SJSA1 (cell line): ENCODE data around the gene BTN2A1. TPM values are rescaled to one million over a fixed set of nuclear protein-coding genes. Genes with fewer than 3 reads are reported as not detected.
A peak's percentile ranks its signal among the peaks of the same experiment; 100 is the strongest.
"Not testable (repeated sequence)": the region's sequence is repeated elsewhere in the genome, so short reads cannot be mapped to it uniquely, and the experiment has no call there.

Source experiments
- DNase-seq, 2 experiments: peaks; one replicate each; pipeline ENCODE4 v3.0.0-alpha.2; 2015 to 2020; ENCODE audit warnings: low spot score in 2 of 2, low read depth in 1 of 2
- H3K27ac ChIP-seq: fragments of 250-450 bp; sonication (Bioruptor Pico); 2 replicates; pipeline ENCODE4 v1.5.1; 2020; ENCODE audit warnings: mild to moderate bottlenecking, moderate library complexity
- H3K27me3 ChIP-seq: fragments of 250-450 bp; sonication (Bioruptor Pico); replicated peaks from 2 replicates; pipeline ENCODE4 v1.5.1; 2020; ENCODE audit warnings: mild to moderate bottlenecking, moderate library complexity
- H3K36me3 ChIP-seq: fragments of 250-450 bp; sonication (Bioruptor Pico); 2 replicates; pipeline ENCODE4 v1.5.1; 2020; ENCODE audit warnings: mild to moderate bottlenecking
- H3K4me1 ChIP-seq: fragments of 250-450 bp; sonication (Bioruptor Pico); replicated peaks from 2 replicates; pipeline ENCODE4 v1.6.1; 2021; ENCODE audit warnings: mild to moderate bottlenecking
- H3K4me3 ChIP-seq: fragments of 250-450 bp; sonication (Bioruptor Pico); 2 replicates; pipeline ENCODE4 v1.5.1; 2020; ENCODE audit warnings: mild to moderate bottlenecking
- H3K9me3 ChIP-seq: fragments of 250-450 bp; sonication (Bioruptor Pico); replicated peaks from 2 replicates; pipeline ENCODE4 v1.5.1; 2020; ENCODE audit warnings: mild to moderate bottlenecking
- total RNA-seq: library from RNA; depleted of rRNA; stranded (reverse); fragments of >200 nt; shearing (Covaris generic); gene quantifications from 2 replicates; pipeline ENCODE4 v1.2.3, GENCODE V29; 2014

Gene BTN2A1
- total RNA-seq, 1 experiment from 2014 or later, result 50.8 TPM

DNA sequence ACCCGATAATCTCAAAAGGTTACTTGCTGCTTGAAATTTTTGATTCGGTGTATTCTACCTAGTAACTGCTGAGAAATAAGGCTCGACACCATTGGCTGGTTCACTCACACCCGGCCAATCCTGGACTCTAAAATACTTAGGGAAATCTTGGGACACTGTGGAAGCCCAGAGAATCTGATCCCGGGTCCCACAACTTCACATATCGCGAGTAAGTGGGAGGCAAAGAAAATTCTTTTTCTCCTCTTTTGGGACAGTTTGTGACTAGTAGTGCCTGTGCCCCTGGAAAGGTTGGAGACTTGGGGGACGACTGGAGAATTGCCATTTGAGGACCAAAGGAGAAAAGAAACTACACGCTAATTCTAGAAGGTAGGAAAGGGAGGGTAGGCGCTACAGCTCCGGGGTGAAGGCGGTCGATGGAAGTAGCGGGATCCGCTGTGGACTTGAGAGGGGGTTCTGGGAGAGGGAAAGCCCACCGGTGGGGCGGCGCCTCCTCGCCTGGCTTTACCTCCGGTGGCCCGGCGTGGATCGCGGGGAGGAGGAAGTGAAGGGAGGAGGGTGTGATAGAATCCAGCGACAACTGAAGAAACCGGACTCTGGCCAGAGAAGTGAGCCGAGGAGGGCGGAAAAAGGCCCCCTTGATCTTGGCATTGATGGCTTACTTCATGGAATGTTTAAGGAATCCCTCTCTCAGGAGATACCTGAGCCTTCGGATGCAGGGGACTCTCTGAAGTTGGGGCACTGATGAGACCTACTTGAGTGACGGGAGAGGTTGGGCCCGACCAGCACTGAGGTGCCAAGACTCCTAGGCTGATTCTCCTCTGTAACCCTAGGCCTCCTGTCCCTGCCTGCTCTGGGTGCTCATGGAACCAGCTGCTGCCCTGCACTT lies 36.3 kb upstream of the BTN2A1 start:
- Histone ChIP-seq H3K27me3 (no peaks in the 10 kb centered on the region), H3K27ac (peak overlapping the region; percentile 65), H3K9me3 (peaks cover 14% of the 10 kb centered on the region), H3K4me1 (peaks cover 17% of the 10 kb centered on the region), H3K4me3 (peak overlapping the region; percentile 70), H3K36me3 (peaks cover 35% of the 10 kb centered on the region)
- peak; percentile 83 to 87 for DNase-seq

DNA sequence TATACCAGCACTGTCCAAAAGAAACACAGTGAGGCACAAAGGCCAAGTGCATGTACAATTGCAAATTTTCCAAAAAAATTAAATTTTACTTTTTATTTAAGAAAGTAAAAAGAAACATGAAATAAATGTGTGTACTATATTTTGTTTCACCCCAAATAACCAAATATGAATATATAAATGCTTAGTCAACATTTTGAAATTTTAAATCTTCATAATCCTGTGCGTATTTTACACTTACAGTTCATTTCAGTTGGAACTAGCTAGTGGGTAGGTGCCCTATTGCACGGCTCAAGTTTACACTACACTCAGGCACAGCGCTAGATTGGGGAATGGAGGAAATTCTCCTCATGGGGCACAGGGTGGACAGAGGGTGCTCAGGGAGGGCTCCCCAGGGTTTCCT lies 35.4 kb upstream of the BTN2A1 start:
- H3K4me1 ChIP-seq, result peaks cover 17% of the 10 kb centered on the region
- peaks cover 44% of the 10 kb centered on the region for H3K36me3 ChIP-seq
- H3K9me3 ChIP-seq, result peaks cover 10% of the 10 kb centered on the region; the same call in 1 of the 2 replicates
- H3K27ac ChIP-seq, result no peak overlapping the region
- DNase-seq, result no peak
- no peak overlapping the region for H3K4me3 ChIP-seq
- H3K27me3 ChIP-seq, result no peaks in the 10 kb centered on the region

GRCh38 chr6:26426691-26427450 lies 30.9 kb upstream of the BTN2A1 start:
- peaks cover 81% of the 10 kb centered on the region for H3K36me3 ChIP-seq
- H3K4me3 ChIP-seq, result no peak overlapping the region
- H3K27ac ChIP-seq, result no peak overlapping the region
- peaks cover 7% of the 10 kb centered on the region for H3K4me1 ChIP-seq
- DNase-seq, result no peak
- H3K9me3 ChIP-seq, result no peaks in the 10 kb centered on the region
- H3K27me3 ChIP-seq, result no peaks in the 10 kb centered on the region

DNA sequence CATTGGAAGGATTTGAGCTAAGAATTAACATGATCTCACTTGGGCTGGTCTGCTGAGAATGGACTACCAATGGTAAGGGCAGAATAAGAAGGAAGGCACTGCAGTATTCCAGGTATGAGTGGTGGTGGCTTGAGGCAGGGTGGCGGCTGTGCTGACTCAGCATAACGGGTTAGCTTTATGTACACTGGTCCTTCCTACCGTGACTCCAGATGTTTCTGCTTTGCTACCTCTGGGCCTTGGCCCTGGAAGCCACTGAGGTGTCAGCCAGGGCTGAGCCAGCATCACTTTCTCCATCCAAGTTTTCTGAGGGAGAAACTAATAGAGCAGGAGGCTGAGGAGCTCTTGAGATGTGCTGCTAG lies 30.3 kb upstream of the BTN2A1 start:
- Histone ChIP-seq H3K27ac (no peak overlapping the region), H3K36me3 (peaks cover 87% of the 10 kb centered on the region), H3K9me3 (no peaks in the 10 kb centered on the region), H3K4me3 (no peak overlapping the region), H3K27me3 (no peaks in the 10 kb centered on the region), H3K4me1 (peaks cover 7% of the 10 kb centered on the region)
- DNase-seq, result no peak

- H3K36me3 ChIP-seq, result peaks cover 92% of the 10 kb centered on the region
- no peak overlapping the region for H3K4me3 ChIP-seq
- H3K27ac ChIP-seq, result no peak overlapping the region
- DNase-seq, result no peak
- no peaks in the 10 kb centered on the region for H3K9me3 ChIP-seq
- H3K4me1 ChIP-seq, result peaks cover 7% of the 10 kb centered on the region
- H3K27me3 ChIP-seq, result no peaks in the 10 kb centered on the region
Measured at GRCh38 chr6:26428206-26428605, 29.5 kb upstream of the BTN2A1 start.

DNA sequence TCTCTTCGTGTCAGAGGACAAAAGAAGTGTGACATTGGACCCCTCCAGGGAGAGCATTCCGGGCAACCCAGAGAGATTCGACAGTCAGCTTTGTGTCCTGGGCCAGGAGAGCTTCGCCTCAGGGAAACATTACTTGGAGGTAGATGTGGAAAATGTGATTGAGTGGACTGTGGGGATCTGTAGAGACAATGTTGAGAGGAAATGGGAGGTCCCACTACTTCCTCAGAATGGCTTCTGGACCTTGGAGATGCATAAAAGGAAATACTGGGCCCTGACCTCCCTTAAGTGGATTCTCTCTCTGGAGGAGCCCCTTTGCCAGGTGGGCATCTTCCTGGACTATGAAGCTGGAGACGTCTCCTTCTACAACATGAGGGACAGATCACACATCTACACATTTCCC lies 27.0 kb upstream of the BTN2A1 start:
- DNase-seq, result no peak
- no peak overlapping the region for H3K27ac ChIP-seq
- H3K4me3 ChIP-seq, result no peak overlapping the region
- H3K36me3 ChIP-seq, result peaks cover 71% of the 10 kb centered on the region
- H3K27me3 ChIP-seq, result no peaks in the 10 kb centered on the region
- H3K4me1 ChIP-seq, result no peaks in the 10 kb centered on the region
- peaks cover 3% of the 10 kb centered on the region; the same call in 1 of the 2 replicates for H3K9me3 ChIP-seq

DNA sequence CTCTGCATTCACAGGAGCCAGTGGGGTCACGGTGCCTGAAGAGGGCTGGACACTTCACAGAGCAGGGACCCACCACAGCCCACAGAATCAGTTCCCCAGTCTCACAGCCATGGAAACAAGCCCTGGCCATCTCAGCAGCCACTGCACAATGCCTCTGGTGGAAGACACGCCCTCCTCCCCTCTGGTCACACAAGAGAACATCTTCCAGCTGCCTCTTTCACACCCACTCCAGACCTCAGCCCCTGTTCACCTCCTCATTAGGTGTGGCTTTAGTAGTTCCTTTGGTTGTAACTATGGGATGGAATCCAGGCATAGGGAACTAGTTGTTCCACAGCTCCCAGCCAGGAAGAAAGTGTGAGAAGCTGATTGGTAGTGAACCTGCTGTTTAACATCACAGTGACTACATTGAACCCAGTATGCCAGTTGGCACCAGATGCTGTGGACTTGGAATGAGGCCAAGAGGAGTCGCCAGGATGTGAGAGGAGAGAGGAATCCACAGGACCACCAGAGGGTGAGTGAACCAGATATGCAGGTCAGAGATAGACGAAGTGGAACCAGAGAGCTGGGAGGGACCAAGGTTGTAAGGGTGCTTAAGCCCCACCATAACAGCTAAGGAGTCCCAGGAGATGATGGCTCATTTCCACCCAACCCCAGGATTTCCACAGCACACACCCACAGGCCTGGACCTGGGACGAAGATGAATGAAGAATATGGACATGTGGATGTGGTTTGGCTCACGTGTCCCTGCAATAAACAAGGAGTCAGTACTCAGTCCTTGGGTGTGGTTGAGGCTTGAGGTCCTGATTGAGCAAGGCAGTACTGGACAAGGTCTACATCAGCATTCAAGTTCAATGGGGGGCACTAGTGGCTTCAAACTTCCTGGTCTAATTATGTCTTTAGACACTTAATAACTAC lies 26.2 kb upstream of the BTN2A1 start:
- no peak overlapping the region for H3K27ac ChIP-seq
- no peak overlapping the region for H3K4me3 ChIP-seq
- DNase-seq, result no peak
- no peaks in the 10 kb centered on the region for H3K27me3 ChIP-seq
- H3K4me1 ChIP-seq, result no peaks in the 10 kb centered on the region
- H3K36me3 ChIP-seq, result peaks cover 65% of the 10 kb centered on the region
- peaks cover 3% of the 10 kb centered on the region; the same call in 1 of the 2 replicates for H3K9me3 ChIP-seq

DNA sequence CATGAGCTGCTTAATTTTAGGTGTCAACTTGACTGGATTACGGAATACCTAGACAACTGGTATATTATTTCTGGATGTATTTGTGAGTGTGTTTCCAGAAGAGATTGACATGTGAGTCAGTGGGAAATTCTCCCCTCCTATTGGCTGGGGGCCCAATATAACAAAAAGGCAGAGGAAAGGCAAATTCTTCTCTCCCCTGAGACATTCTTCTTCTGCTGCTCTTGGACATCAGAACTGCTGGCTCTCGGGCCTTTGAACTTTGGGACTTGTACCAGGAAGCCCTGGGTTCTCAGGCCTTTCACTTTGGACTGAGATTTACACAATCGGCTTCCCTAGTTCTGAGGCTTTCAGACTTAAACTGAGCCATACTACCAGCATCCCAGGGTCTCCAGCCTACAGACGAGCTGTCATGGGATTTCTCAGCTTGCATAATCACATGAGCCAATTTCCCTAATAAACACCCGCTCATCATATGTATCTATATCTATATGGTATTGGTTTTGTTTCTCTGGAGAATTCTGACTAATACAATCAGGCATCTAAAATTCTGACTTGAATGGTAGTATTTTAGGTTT lies 25.0 kb upstream of the BTN2A1 start:
- Histone ChIP-seq H3K27me3 (no peaks in the 10 kb centered on the region), H3K9me3 (peaks cover 3% of the 10 kb centered on the region; the same call in 1 of the 2 replicates), H3K4me1 (no peaks in the 10 kb centered on the region), H3K4me3 (no peak overlapping the region), H3K36me3 (peaks cover 53% of the 10 kb centered on the region), H3K27ac (no peak overlapping the region)
- DNase-seq, result no peak

- not testable (repeated sequence) for H3K9me3 ChIP-seq, DNase-seq, H3K4me1 ChIP-seq, H3K4me3 ChIP-seq, H3K27me3 ChIP-seq, H3K27ac ChIP-seq
- H3K36me3 ChIP-seq, result peaks cover 45% of the 10 kb centered on the region
Measured at GRCh38 chr6:26433680-26434079, 24.1 kb upstream of the BTN2A1 start.

- no peak for DNase-seq
- H3K9me3 ChIP-seq, result peaks cover 3% of the 10 kb centered on the region; the same call in 1 of the 2 replicates
- peaks cover 25% of the 10 kb centered on the region for H3K36me3 ChIP-seq
- H3K4me3 ChIP-seq, result no peak overlapping the region
- no peak overlapping the region for H3K27ac ChIP-seq
- no peaks in the 10 kb centered on the region for H3K27me3 ChIP-seq
- peaks cover 6% of the 10 kb centered on the region; the same call in 1 of the 2 replicates for H3K4me1 ChIP-seq
Measured at GRCh38 chr6:26436018-26436417, 21.7 kb upstream of the BTN2A1 start.

GRCh38 chr6:26437550-26437949 lies 20.2 kb upstream of the BTN2A1 start:
- Histone ChIP-seq H3K27me3 (no peaks in the 10 kb centered on the region), H3K4me1 (peaks cover 13% of the 10 kb centered on the region; the same call in 1 of the 2 replicates), H3K36me3 (peaks cover 10% of the 10 kb centered on the region), H3K4me3 (no peak overlapping the region), H3K27ac (no peak overlapping the region), H3K9me3 (peaks cover 3% of the 10 kb centered on the region; the same call in 1 of the 2 replicates)
- no peak for DNase-seq

DNA sequence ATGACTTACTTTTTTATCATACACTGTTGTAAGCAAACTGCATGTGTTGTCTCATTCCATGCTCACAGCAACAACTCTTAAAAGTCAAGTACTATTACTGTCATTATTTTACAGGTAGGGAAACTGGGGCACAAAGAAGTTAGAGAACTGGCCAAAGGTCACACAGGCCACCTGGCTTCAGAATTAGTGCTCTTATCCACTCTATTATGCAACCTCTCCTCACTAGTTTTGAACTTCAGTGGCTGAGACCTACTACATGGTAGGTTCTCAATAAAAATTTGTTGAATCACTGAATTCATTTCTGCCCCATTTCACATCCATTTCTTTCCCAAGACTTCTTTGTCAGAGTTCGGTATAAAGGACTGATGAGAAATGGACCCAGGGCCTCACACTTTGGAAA lies 19.8 kb upstream of the BTN2A1 start:
- Histone ChIP-seq H3K4me3 (no peak overlapping the region), H3K36me3 (peaks cover 5% of the 10 kb centered on the region), H3K27ac (no peak overlapping the region)

More for the DNA sequence above, 19.8 kb upstream of the BTN2A1 start:
- no peaks in the 10 kb centered on the region for H3K27me3 ChIP-seq
- H3K9me3 ChIP-seq, result peaks cover 3% of the 10 kb centered on the region; the same call in 1 of the 2 replicates
- no peak for DNase-seq
- peaks cover 13% of the 10 kb centered on the region; the same call in 1 of the 2 replicates for H3K4me1 ChIP-seq
